Activated CD8-positive, alpha-beta T cell treated with anti-CD3 and anti-CD28 coated beads for 36 hours (primary cell): ENCODE measurements around the gene FARP1. TPM values are rescaled to one million over a fixed set of nuclear protein-coding genes. Genes with fewer than 3 reads are reported as not detected.

Experiments
- ATAC-seq: fragments of 200-7000 bp; cut with Tn5 transposase; one replicate; pipeline ENCODE4 v1.10.0; 2021; ENCODE audit warnings: mild to moderate bottlenecking, moderate library complexity
- CTCF ChIA-PET: fragments of 350-600 bp; sonication (Branson Sonifier 250); formaldehyde crosslinking; loops from one replicate; lab custom pipeline; 2021; ENCODE audit warnings: antibody characterized with exemption; lab: Charles Lee
- POLR2A ChIA-PET: fragments of 350-600 bp; sonication (Branson Sonifier 250); formaldehyde crosslinking; loops from one replicate; lab custom pipeline; 2021; ENCODE audit warnings: antibody characterized with exemption; lab: Charles Lee
- DNase-seq: peaks from one replicate; pipeline ENCODE4 v3.0.0-alpha.2; 2020
- H3K27ac Mint-ChIP-seq: one replicate; pipeline ENCODE4 v1.8.0; 2021; ENCODE audit warnings: mild to moderate bottlenecking, mixed read lengths
- H3K27me3 Mint-ChIP-seq: one replicate; pipeline ENCODE4 v1.8.0; 2021; ENCODE audit warnings: mixed read lengths
- H3K36me3 Mint-ChIP-seq: one replicate; pipeline ENCODE4 v1.8.0; 2021; ENCODE audit warnings: low read depth, mixed read lengths
- H3K4me1 Mint-ChIP-seq: one replicate; pipeline ENCODE4 v1.8.0; 2021; ENCODE audit warnings: low read depth, mixed read lengths
- H3K4me3 Mint-ChIP-seq: one replicate; pipeline ENCODE4 v1.8.0; 2021; ENCODE audit warnings: mild to moderate bottlenecking, moderate library complexity, mixed read lengths
- H3K9me3 Mint-ChIP-seq: one replicate; pipeline ENCODE4 v1.8.0; 2021; ENCODE audit warnings: mixed read lengths
- intact Hi-C: fragments of 100-400 bp; cut with micrococcal nuclease; formaldehyde crosslinking; loops from one replicate; pipeline ENCODE4 v1.10.0; 2022
- total RNA-seq, 2 experiments: library from RNA; stranded (reverse); gene quantifications; one replicate each; pipeline ENCODE4 v1.2.3, GENCODE V29; 2021
- TF ChIP-seq, protein P1 (sequence below): fragments of 200-600 bp; IDR thresholded peaks from one replicate; pipeline ENCODE4 v1.8.0; 2022; ENCODE audit warnings: antibody characterized with exemption, mild to moderate bottlenecking

The FARP1 gene
- total RNA-seq, 2 experiments from 2014 or later: 0.27 to 0.43 TPM

DNA sequence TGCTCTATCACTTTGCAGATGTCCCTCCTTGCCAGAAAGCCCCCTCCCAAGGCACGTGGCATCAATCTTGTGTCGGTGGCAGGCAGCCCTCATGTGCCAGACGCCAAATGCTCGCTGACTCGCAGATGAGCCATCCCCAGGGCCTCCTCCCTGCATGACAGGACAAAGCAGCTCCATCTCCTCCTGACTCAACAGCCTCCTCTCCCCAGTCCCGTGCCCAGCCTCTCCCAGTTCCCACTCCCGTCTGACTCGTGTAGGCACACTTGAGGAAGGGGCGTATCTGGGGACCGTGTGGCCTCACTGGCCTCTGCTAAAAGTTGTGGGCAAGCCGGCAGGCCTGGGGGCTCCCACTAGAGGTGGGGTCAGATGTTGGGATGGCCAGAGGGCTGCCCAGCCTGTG is 300.4 kb downstream of the FARP1 start:
- no peak for ATAC-seq
- CTCF ChIA-PET: interaction anchor here (5.4 kb wide), 2 partner anchors 208 to 229 kb away, joined by 62 to 160 read pairs; no protein-coding TSS in a partner anchor
- H3K9me3 Mint-ChIP-seq: no peaks in the 10 kb centered on the region
- H3K4me1 Mint-ChIP-seq: peaks cover 13% of the 10 kb centered on the region
- intact Hi-C loops: no loop called here
- H3K4me3 Mint-ChIP-seq: no peak overlapping the region
- H3K36me3 Mint-ChIP-seq: no peaks in the 10 kb centered on the region
- no peak overlapping the region for H3K27ac Mint-ChIP-seq
- POLR2A ChIA-PET: no interaction called here
- H3K27me3 Mint-ChIP-seq: no peaks in the 10 kb centered on the region
- TF ChIP-seq, protein P1, sequence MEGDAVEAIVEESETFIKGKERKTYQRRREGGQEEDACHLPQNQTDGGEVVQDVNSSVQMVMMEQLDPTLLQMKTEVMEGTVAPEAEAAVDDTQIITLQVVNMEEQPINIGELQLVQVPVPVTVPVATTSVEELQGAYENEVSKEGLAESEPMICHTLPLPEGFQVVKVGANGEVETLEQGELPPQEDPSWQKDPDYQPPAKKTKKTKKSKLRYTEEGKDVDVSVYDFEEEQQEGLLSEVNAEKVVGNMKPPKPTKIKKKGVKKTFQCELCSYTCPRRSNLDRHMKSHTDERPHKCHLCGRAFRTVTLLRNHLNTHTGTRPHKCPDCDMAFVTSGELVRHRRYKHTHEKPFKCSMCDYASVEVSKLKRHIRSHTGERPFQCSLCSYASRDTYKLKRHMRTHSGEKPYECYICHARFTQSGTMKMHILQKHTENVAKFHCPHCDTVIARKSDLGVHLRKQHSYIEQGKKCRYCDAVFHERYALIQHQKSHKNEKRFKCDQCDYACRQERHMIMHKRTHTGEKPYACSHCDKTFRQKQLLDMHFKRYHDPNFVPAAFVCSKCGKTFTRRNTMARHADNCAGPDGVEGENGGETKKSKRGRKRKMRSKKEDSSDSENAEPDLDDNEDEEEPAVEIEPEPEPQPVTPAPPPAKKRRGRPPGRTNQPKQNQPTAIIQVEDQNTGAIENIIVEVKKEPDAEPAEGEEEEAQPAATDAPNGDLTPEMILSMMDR: no peak
- no peak for DNase-seq

- TF ChIP-seq, protein P1: no peak
- Mint-ChIP-seq H3K27me3 (no peaks in the 10 kb centered on the region), H3K36me3 (no peaks in the 10 kb centered on the region), H3K4me3 (no peak overlapping the region), H3K27ac (no peak overlapping the region), H3K9me3 (no peaks in the 10 kb centered on the region), H3K4me1 (peaks cover 13% of the 10 kb centered on the region)
- DNase-seq (no peak), ATAC-seq (no peak)
- CTCF ChIA-PET: interaction anchor here (1.2 to 5.4 kb wide), 7 partner anchors 35 to 376 kb away, joined by 3 to 160 read pairs (median 13); no protein-coding TSS in a partner anchor
- intact Hi-C loops: no loop called here
- POLR2A ChIA-PET: interaction anchor here (1.2 kb wide), 1 partner anchor 22 kb away, joined by 3 read pairs; no protein-coding TSS in a partner anchor
Measured at GRCh38 chr13:98443800-98444325, 301.0 kb downstream of the FARP1 start.

DNA sequence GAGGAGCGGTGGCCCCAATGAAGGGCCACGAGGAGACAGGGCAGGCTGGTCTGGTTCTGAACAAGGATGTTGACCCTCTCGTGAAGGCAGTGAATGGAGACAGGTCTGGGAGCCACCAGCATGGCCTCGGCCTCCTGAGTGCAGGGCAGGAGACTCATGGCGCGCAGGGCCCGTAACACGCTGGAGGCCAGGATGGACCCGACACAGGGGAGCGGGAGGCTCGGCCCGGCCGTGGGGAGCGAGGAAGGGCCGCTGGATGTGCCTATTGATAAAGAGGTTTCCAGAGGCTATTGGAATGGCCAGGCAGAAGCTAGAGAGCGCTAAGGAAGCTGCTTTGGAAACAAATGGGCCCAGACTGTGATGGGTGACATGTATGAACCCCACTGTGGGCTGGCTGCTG is 301.5 kb downstream of the FARP1 start:
- POLR2A ChIA-PET: interaction anchor here (1.2 kb wide), 1 partner anchor 22 kb away, joined by 3 read pairs; no protein-coding TSS in a partner anchor
- intact Hi-C loops: no loop called here

DNA sequence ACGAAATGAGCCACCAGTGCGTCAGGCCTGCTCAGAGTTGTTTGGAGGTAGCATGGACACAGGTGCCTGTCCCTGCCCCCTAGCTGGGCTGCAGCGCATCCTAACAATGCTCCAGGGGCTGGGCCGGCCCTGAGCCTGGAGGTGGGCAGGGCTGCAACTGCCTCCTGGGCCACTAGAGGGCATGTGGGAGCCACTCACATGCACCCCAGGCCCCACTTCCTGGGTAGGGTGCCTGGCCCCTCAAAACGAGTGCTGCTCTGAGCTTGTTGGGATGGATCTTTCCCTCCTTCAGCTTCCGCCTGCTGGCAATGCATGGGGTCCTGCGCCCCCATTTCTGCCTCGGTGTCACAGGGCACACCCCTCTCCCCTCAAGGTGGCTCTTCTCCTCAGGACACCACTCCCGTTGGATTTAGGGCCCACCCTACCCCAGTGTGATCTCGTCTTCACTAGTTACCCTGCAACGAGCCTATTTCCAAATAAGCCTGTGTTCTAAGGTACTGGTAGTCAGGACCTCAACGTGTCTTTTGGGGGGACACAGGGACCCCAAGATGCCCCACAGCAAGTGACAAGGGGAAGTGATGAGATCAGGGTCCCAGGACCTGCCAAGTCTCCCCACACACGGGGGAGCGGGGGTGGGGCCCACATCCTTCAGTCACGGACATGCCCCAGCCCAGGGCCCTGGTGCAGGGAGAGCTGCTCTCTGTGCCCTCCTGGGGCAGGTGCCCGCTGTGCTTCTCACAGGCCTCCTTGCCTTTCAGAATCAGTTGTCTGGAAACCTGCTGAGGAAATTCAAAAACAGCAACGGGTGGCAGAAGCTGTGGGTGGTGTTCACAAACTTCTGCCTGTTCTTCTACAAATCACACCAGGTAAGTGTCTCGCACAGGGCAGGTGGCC is 302.7 kb downstream of the FARP1 start:
- intact Hi-C loops: loop anchor here (2.0 to 5.0 kb wide), 2 partner anchors 207 to 227 kb away; no protein-coding TSS in a partner anchor
- ChIA-PET CTCF (interaction anchor here (0.5 to 5.4 kb wide), 56 partner anchors 9 to 398 kb away, joined by 3 to 160 read pairs (median 4); no protein-coding TSS in a partner anchor), POLR2A (interaction anchor here (0.7 to 1.2 kb wide), 5 partner anchors 20 to 211 kb away, joined by 3 to 4 read pairs (median 3); no protein-coding TSS in a partner anchor)
- no peak overlapping the region for H3K4me3 Mint-ChIP-seq
- no peaks in the 10 kb centered on the region for H3K27me3 Mint-ChIP-seq
- DNase-seq (peak; percentile 89), ATAC-seq (peak; percentile 97)
- H3K4me1 Mint-ChIP-seq: peaks cover 16% of the 10 kb centered on the region
- no peaks in the 10 kb centered on the region for H3K9me3 Mint-ChIP-seq
- TF ChIP-seq, protein P1: peak; percentile 94
- H3K27ac Mint-ChIP-seq: peak overlapping the region; percentile 92
- no peaks in the 10 kb centered on the region for H3K36me3 Mint-ChIP-seq

More for the DNA sequence above, 301.5 kb downstream of the FARP1 start:
- CTCF ChIA-PET: interaction anchor here (0.8 to 5.4 kb wide), 27 partner anchors 11 to 376 kb away, joined by 3 to 160 read pairs (median 8); no protein-coding TSS in a partner anchor
- DNase-seq (no peak), ATAC-seq (no peak)
- Mint-ChIP-seq H3K4me3 (no peak overlapping the region), H3K9me3 (no peaks in the 10 kb centered on the region), H3K27ac (no peak overlapping the region), H3K27me3 (no peaks in the 10 kb centered on the region), H3K4me1 (peaks cover 13% of the 10 kb centered on the region), H3K36me3 (no peaks in the 10 kb centered on the region)
- TF ChIP-seq, protein P1: no peak
